ENCODE data around the gene KAT2A. TPM values are rescaled to one million over a fixed set of nuclear protein-coding genes. Genes with fewer than 3 reads are reported as not detected.

KAT2A gene
- total and polyA plus RNA-seq, 7 experiments from 2014 or later = 6.6 to 71.1 (median 48.6) TPM

DNA sequence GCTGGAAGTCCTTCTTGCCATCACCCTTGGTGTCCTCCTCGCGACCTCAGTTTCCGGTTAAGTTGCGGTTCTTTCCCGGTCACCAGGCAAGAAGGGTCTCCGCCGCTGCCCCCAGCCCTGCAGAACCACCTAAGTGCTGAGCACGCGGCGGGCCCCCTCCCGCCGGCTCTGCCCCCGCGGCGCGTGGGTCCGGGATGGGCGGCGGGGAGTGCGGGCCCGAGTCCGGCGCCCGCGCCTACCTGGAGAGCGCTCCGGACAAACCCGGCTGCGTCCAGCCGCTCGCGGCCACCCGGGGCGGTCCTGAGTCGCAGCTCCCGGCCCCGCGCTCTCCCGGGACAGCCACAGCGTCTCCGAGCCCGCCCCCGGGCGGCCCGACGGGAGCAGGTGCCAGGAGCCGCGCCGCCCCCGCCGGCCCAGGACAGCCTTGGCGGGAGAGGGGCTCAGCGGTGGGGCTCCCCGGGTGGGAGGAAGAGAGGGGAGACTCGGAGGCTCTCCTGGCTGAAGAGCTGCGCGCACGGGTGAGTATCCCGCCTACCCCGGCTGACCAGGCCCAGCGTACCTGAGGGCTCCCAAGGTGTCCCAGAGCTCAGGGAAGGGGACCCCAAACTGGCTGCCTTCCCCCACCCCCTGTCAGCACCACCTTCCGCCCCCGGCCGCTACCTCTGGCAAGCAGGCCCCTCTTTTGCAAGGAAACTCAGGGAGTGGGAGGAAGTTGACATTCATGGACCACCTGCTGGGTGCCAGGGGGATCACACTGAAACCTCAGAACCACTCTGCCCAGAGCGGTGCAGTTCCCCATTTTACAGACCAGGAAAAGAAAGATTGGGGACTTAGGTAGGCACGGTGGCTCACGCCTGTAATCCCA lies 48.6 kb downstream of the KAT2A start:
- Mint-ChIP-seq H3K36me3 (no peaks in the 10 kb centered on the region), H3K9me3 (no peaks in the 10 kb centered on the region), H3K4me1 (peaks cover 0 to 7% (median 5%) of the 10 kb centered on the region in 7 donors), H3K27me3 (peaks cover 22 to 37% (median 31%) of the 10 kb centered on the region in 5 donors), H3K4me3 (peak overlapping the region in 9 of 10 donors; percentile 36 to 78 (median 56)), H3K27ac (no peak overlapping the region)
- Histone ChIP-seq H3K4me1 (ENCODE audit: control insufficient read depth in 2 of 2, insufficient read depth in 2 of 2, low read length in 2 of 2) (peaks cover 7 to 9% of the 10 kb centered on the region in 2 donors), H3K36me3 (ENCODE audit: control insufficient read depth in 2 of 3, insufficient read depth in 3 of 3, low read length in 3 of 3) (no peaks in the 10 kb centered on the region), H3K9me3 (ENCODE audit: control insufficient read depth in 2 of 3, low read length in 3 of 3) (no peaks in the 10 kb centered on the region), H3K27ac (ENCODE audit: low read depth, low read length) (no peak overlapping the region), H3K4me3 (ENCODE audit: low read length) (peak overlapping the region; percentile 30), H3K27me3 (ENCODE audit: control insufficient read depth in 2 of 2, insufficient read depth in 2 of 2, low read length in 2 of 2) (peaks cover 0 to 7% of the 10 kb centered on the region in 2 donors)
- DNase-seq = peak in 1 of 9 donors; percentile 3
- ATAC-seq = peak; percentile 24
- intact Hi-C loops (cut with micrococcal nuclease) = no loop called here
- POLR2A ChIA-PET = interaction anchor here (1.5 to 1.7 kb wide), 2 partner anchors 40 to 48 kb away, joined by 4 to 10 read pairs; partner anchors contain the start of gene DHX58
- CTCF ChIA-PET = no interaction called here

GRCh38 chr17:42071810-42072209 lies 49.4 kb downstream of the KAT2A start:
- Histone ChIP-seq H3K36me3 (ENCODE audit: control insufficient read depth in 2 of 3, insufficient read depth in 3 of 3, low read length in 3 of 3) (no peaks in the 10 kb centered on the region), H3K27me3 (ENCODE audit: control insufficient read depth in 2 of 2, insufficient read depth in 2 of 2, low read length in 2 of 2) (peaks cover 0 to 7% of the 10 kb centered on the region in 2 donors), H3K4me1 (ENCODE audit: control insufficient read depth in 2 of 2, insufficient read depth in 2 of 2, low read length in 2 of 2) (peaks cover 7 to 9% of the 10 kb centered on the region in 2 donors), H3K9me3 (ENCODE audit: control insufficient read depth in 2 of 3, low read length in 3 of 3) (no peaks in the 10 kb centered on the region), H3K27ac (ENCODE audit: low read depth, low read length) (no peak overlapping the region), H3K4me3 (ENCODE audit: low read length) (peak overlapping the region; percentile 30)
- no peak for DNase-seq
- ChIA-PET CTCF (interaction anchor here (0.7 kb wide), 1 partner anchor 41 kb away, joined by 3 read pairs; the partner anchor contains the start of gene DHX58), POLR2A (interaction anchor here (1.5 to 1.7 kb wide), 2 partner anchors 40 to 49 kb away, joined by 4 to 10 read pairs; partner anchors contain the start of gene DHX58)
- Mint-ChIP-seq H3K4me1 (peaks cover 0 to 7% (median 5%) of the 10 kb centered on the region in 7 donors), H3K4me3 (peak overlapping the region; percentile 38 to 78 (median 54)), H3K36me3 (no peaks in the 10 kb centered on the region), H3K27me3 (peaks cover 22 to 37% (median 31%) of the 10 kb centered on the region in 5 donors), H3K9me3 (no peaks in the 10 kb centered on the region), H3K27ac (no peak overlapping the region)
- intact Hi-C loops (cut with micrococcal nuclease) = no loop called here
- no peak for ATAC-seq

DNA sequence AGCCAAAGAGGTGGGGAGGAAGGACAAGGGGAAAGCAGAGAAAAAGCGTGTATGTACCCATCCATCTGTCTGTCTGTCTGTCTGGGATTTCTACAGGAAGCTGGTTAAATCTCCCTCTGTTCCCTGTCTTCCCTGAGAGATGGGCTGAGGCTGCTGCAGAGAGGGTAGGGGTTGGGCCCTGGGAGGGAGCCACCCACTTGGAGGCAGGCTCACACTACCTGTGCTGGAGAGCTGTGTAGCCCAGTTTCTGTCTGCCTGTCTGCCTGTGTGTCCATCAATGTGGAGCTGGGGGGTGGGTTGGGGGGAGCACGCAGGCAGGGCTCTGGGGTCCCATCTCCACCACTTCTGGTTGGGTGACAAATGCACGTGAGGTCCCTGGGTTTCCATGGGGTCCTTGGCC lies 52.2 kb downstream of the KAT2A start:
- peaks cover 17 to 32% (median 23%) of the 10 kb centered on the region in 5 donors for H3K27me3 Mint-ChIP-seq
- intact Hi-C loops (cut with micrococcal nuclease) = loop anchor here (5.0 kb wide), 2 partner anchors 33 to 338 kb away; no protein-coding TSS in a partner anchor
- ATAC-seq (no peak), DNase-seq (no peak)
- H3K4me1 Mint-ChIP-seq = peaks cover 4 to 18% (median 16%) of the 10 kb centered on the region in 7 donors
- ChIA-PET POLR2A (no interaction called here), CTCF (interaction anchor here (1.2 to 2.9 kb wide), 5 partner anchors 8 to 49 kb away, joined by 3 to 19 read pairs (median 6); partner anchors contain the start of gene DHX58)
- no peak overlapping the region for H3K27ac ChIP-seq (ENCODE audit: low read depth, low read length)
- no peak overlapping the region for H3K27ac Mint-ChIP-seq
- H3K4me3 ChIP-seq (ENCODE audit: low read length) = no peak overlapping the region
- H3K36me3 ChIP-seq (ENCODE audit: control insufficient read depth in 2 of 3, insufficient read depth in 3 of 3, low read length in 3 of 3) = no peaks in the 10 kb centered on the region
- H3K27me3 ChIP-seq (ENCODE audit: control insufficient read depth in 2 of 2, insufficient read depth in 2 of 2, low read length in 2 of 2) = peaks cover 0 to 7% of the 10 kb centered on the region in 2 donors
- H3K9me3 Mint-ChIP-seq = peaks cover 0 to under 1% (median 0%) of the 10 kb centered on the region in 11 donors
- H3K36me3 Mint-ChIP-seq = no peaks in the 10 kb centered on the region
- no peak overlapping the region for H3K4me3 Mint-ChIP-seq
- H3K9me3 ChIP-seq (ENCODE audit: control insufficient read depth in 2 of 3, low read length in 3 of 3) = no peaks in the 10 kb centered on the region
- H3K4me1 ChIP-seq (ENCODE audit: control insufficient read depth in 2 of 2, insufficient read depth in 2 of 2, low read length in 2 of 2) = peaks cover 7 to 22% of the 10 kb centered on the region in 2 donors

- DNase-seq (peak; percentile 31 to 72 (median 58)), ATAC-seq (peak; percentile 63)
- POLR2A ChIA-PET = interaction anchor here (0.9 to 1.6 kb wide), 3 partner anchors 45 to 53 kb away, joined by 3 to 7 read pairs (median 5); partner anchors contain the start of genes DHX58 and KAT2A
- Mint-ChIP-seq H3K27ac (peak overlapping the region in 1 of 9 donors; percentile 36), H3K4me3 (no peak overlapping the region), H3K27me3 (peaks cover 4 to 21% (median 11%) of the 10 kb centered on the region in 5 donors), H3K4me1 (peaks cover 9 to 30% (median 23%) of the 10 kb centered on the region in 7 donors), H3K9me3 (peaks cover 0 to 1% (median 0%) of the 10 kb centered on the region in 11 donors), H3K36me3 (no peaks in the 10 kb centered on the region)
- peaks cover 7 to 30% of the 10 kb centered on the region in 2 donors for H3K4me1 ChIP-seq (ENCODE audit: control insufficient read depth in 2 of 2, insufficient read depth in 2 of 2, low read length in 2 of 2)
- intact Hi-C loops (cut with micrococcal nuclease) = loop anchor here (1.0 to 5.0 kb wide), 7 partner anchors 34 to 340 kb away; partner anchors contain the start of genes DHX58 (in 1 of the 2) and KCNH4 (in 1 of the 2)
- no peaks in the 10 kb centered on the region for H3K36me3 ChIP-seq (ENCODE audit: control insufficient read depth in 2 of 3, insufficient read depth in 3 of 3, low read length in 3 of 3)
- H3K27me3 ChIP-seq (ENCODE audit: control insufficient read depth in 2 of 2, insufficient read depth in 2 of 2, low read length in 2 of 2) = peaks cover 0 to 2% of the 10 kb centered on the region in 2 donors
- CTCF ChIA-PET = interaction anchor here (0.7 to 4.1 kb wide), 11 partner anchors 9 to 57 kb away, joined by 3 to 21 read pairs (median 4); partner anchors contain the start of genes DHX58 and KAT2A
- H3K27ac ChIP-seq (ENCODE audit: low read depth, low read length) = no peak overlapping the region
- no peaks in the 10 kb centered on the region for H3K9me3 ChIP-seq (ENCODE audit: control insufficient read depth in 2 of 3, low read length in 3 of 3)
- H3K4me3 ChIP-seq (ENCODE audit: low read length) = no peak overlapping the region
These were observed 53.6 kb downstream of the KAT2A start for GRCh38 chr17:42067371-42068091.

GRCh38 chr17:42065201-42065600 lies 56.0 kb downstream of the KAT2A start:
- H3K27me3 Mint-ChIP-seq = peaks cover 0 to 9% (median 0%) of the 10 kb centered on the region in 5 donors
- Histone ChIP-seq H3K27me3 (ENCODE audit: control insufficient read depth in 2 of 2, insufficient read depth in 2 of 2, low read length in 2 of 2) (no peaks in the 10 kb centered on the region), H3K4me1 (ENCODE audit: control insufficient read depth in 2 of 2, insufficient read depth in 2 of 2, low read length in 2 of 2) (peaks cover 0 to 21% of the 10 kb centered on the region in 2 donors), H3K36me3 (ENCODE audit: control insufficient read depth in 2 of 3, insufficient read depth in 3 of 3, low read length in 3 of 3) (no peaks in the 10 kb centered on the region), H3K27ac (ENCODE audit: low read depth, low read length) (no peak overlapping the region), H3K4me3 (ENCODE audit: low read length) (no peak overlapping the region), H3K9me3 (ENCODE audit: control insufficient read depth in 2 of 3, low read length in 3 of 3) (no peaks in the 10 kb centered on the region)
- H3K36me3 Mint-ChIP-seq = no peaks in the 10 kb centered on the region
- H3K27ac Mint-ChIP-seq = peak overlapping the region in 6 of 9 donors; percentile 52 to 87 (median 80)
- H3K4me1 Mint-ChIP-seq = peaks cover 11 to 24% (median 20%) of the 10 kb centered on the region in 7 donors
- peaks cover 0 to 1% (median 0%) of the 10 kb centered on the region in 11 donors for H3K9me3 Mint-ChIP-seq
- intact Hi-C loops (cut with micrococcal nuclease) = loop anchor here (1.0 to 5.0 kb wide), 3 partner anchors 37 to 342 kb away; no protein-coding TSS in a partner anchor
- POLR2A ChIA-PET = interaction anchor here (1.1 to 1.2 kb wide), 2 partner anchors 49 to 100 kb away, joined by 3 read pairs; no protein-coding TSS in a partner anchor
- ATAC-seq = peak; percentile 45
- DNase-seq = peak in 6 of 9 donors; percentile 14 to 53 (median 25)
- peak overlapping the region in 5 of 10 donors; percentile 29 to 82 (median 36) for H3K4me3 Mint-ChIP-seq
- CTCF ChIA-PET = interaction anchor here (0.6 to 4.1 kb wide), 21 partner anchors 9 to 667 kb away, joined by 3 to 21 read pairs (median 5); partner anchors contain the start of genes DHX58, DNAJC7, KAT2A and NKIRAS2
